GM18519 (cell line): ENCODE data around the gene CHD3.
A peak's percentile ranks its signal among the peaks of the same experiment; 100 is the strongest.
"Not testable (repeated sequence)": the region's sequence is repeated elsewhere in the genome, so short reads cannot be mapped to it uniquely, and the experiment has no call there.

ENCODE experiments used
- ATAC-seq: cut with Tn5 transposase; IDR thresholded peaks from one replicate; pipeline ENCODE4 v1.9.1; 2021; ENCODE audit warnings: mild to moderate bottlenecking, moderate library complexity; ENCODE audit not compliant: unreplicated experiment, low FRiP score

CHD3 gene

DNA sequence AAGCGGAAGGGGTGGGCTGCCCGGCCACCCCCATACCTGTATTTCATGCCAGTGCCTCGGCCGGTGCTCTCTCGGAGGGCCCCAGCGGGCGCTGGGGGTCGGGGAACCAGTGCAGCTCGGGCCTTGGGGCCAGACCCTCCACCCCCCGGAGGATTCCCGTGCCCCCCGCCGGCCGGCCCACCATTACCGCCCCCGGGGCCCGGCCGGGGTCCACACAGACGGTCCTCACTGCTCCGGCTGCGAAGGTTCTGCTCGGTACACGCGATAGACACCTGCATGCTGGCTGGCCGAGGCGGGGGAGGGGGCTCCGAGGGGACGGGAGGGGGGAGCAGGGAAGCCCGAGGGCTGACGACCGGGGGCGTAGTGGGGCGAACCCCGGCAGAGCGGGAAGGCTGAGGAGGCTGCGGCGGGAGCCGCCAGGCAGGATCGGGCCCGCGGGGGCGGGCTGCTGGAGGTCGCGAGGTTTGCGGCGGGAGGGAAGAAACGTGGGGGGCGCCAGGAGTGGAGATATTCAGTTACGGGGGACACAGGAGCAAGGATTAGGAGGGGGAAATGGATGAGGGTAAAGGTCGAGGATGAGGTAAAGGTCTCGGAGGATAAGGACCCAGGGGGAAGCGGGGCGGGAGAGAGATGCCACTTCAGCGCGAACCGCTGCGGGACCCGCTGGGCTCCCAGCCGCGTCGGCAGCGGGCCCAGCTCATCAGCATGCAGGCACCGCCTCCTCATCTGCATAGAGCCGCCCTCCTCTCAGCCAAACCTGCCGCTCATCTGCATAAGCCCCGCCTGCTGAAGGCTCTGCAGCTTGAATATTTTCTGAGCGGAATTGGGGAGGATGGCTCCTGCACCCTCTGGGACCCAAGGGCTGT lies 40.8 kb downstream of the CHD3 start, which contains the start of gene KCNAB3:
Gene KCNAB3 (minus strand): TSS at position 699 of the 866 bp plus-strand sequence. CDS start 421 bp downstream, at position 278.
- no peak for ATAC-seq

DNA sequence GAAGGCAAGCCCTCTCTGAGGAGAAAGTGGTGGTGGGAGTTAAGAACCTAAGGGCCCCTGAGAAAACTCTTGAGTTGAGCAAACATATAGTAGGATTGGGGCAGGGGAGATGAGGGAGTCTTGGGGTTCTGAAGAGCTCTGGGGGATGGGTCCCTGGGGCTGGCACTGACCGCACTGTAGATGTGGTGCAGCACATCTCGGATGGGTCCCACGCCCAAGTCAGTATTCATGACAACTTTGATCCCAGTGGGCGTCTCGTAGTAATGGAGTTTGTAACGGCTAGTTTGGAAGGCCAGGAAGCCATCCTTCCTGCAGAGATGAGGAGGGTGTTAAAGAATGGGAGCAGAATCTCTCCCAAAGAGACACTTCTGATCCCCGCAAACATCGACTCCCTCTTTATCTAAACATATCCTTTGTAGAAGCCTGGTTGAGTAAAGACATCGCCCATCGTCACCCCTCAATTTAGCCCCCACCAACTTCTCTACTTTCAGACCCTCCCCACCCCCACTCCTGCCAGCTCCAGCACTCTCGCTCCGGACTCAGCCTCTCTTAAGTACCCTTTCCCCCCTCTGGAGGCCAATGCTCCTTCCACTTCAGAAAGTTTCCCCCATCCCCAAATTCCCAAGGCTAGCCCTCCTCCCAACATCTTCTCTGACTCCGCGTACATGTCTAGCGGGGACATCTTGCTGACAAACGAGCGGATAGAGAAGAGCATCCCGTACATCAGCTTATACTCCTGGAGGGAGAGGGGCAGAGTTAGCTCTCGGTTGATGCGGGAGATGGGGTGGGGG lies 42.4 kb downstream of the CHD3 start:
- ATAC-seq, result no peak

DNA sequence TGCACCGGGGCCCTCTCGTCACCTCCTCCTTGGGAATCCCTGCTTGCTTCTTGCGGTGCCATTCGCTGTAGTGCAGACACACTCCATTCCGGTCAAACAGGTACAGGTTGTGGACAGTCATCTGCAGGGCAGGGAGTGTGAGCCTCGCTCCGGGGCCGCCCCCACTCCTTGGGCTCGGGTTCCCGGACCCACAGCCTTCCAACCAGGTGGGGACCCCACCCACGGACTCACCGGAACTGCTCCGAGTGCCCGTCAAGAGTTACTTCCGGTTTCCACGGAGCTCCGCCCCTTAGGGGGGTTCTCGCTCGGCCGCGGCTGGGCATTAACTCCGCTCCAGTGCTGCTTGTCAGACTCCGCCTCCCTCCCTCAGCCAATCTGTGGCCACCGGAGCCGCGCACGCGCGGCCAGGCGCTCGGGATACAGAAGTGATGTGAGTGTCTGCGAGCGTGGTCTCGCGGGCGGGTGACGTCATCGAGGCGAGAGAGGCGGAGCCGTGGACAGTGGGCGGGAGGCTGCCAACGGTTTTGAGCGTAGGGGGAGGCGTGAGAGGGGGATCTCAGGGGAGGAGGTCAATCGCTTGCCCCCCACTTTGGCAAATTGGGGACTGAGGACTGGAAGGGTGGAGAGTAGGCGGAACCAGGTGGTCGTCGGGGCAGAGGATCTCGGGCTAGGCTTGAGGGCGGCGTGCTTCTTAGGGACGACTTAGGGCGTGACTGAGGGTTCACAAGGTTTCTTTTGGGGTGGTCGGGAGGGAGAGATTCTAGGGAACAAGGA lies 43.3 kb downstream of the CHD3 start, which contains the start of the genes CNTROB and TRAPPC1:
Gene CNTROB (plus strand): TSS at position 498 of the 774 bp plus-strand sequence. CDS start 874 bp downstream, outside the sequence.
Gene TRAPPC1 (minus strand): TSS at position 238 of the 774 bp plus-strand sequence. CDS start 117 bp downstream, at position 121.
- ATAC-seq, result peak; percentile 95

DNA sequence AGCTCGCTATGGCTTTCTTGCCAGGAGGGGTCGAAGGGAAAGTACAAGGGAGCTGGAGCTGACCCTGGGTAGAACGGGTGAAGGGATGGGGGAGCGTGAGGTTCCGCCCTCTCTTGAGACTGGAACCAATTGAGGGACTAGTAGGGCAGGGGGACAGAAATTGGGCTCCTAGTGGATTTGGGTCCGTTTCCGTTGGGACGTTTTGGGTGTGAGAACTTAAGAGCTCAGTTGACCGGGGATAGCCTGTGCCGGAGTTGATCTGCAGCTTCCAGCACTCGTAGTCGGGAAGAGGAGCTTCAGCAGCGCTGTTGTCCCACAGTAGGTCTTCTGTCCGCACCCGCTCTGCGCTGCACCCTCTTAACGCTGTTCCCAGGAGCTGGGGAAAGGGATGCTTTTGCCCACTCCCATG lies 43.9 kb downstream of the CHD3 start:
- ATAC-seq, result no peak

DNA sequence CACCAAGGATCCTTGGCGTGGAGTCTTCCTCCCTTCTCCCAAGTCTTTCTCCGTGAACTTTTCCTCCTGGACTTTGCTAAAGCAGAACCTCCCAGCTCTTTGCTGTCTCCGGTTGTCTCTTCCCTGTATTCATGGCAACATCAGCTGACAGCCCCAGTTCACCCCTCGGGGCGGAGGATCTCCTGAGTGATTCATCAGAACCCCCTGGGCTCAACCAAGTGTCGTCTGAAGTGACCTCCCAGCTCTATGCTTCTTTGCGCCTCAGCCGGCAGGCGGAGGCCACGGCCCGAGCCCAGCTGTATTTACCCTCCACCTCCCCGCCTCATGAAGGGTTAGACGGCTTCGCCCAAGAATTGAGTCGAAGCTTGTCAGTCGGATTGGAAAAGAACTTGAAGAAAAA lies 44.4 kb downstream of the CHD3 start:
- no peak for ATAC-seq

DNA sequence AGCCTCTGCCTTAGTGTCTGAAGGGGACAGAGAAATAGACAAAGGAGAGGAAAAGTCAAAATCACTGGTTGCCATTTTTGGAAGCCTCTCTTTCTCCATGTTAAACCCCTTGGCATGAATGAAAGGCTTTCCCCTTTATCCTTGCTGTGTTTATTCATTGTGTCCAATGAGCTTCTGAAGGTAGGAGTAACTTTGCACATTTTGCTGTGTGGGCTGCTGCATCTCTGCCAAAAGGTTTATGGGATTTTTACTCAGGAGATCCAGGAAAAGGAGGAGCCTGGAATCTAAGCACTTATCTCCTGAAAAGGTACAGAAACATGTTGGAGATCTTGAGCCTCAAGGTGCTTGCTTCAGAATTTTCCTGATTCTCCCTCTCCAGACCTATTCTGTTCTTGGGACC lies 47.3 kb downstream of the CHD3 start:
- ATAC-seq, result no peak

DNA sequence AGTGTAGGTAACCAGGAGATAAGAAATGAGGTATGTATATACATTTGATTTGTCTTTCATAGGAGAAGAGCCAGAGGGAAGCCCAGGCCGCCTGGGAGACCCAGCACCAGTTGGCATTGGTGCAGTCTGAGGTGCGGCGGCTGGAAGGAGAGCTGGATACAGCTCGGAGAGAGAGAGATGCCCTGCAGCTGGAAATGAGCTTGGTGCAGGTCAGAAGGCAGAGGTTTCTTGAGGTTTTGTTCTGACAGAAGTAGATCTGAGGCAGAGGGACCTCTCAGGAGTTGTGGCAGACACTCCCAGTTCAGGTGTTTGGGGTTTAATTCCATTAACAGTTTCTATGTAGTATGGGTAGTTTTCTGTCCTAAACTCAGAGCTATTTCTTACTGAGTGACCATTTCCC lies 51.4 kb downstream of the CHD3 start:
- ATAC-seq, result no peak

DNA sequence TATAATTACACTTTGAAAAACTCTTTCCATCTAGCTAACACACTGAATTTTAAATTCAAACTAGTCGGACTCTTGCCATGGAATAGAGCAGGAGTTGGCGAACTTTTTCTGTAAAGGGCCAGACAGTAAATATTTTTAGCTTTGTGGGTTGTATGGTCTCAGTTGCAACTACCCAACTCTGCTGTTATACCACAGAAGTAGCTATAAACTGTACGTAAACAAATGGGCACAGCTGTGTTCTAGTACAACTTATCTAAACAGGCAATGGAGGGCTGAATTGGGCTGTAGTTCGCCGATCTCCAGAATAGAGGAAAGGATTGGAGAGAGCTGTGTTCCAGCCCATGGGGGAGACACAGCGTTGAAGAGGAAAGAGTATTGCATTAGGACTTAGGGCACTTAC lies 52.2 kb downstream of the CHD3 start:
- ATAC-seq, result no peak

DNA sequence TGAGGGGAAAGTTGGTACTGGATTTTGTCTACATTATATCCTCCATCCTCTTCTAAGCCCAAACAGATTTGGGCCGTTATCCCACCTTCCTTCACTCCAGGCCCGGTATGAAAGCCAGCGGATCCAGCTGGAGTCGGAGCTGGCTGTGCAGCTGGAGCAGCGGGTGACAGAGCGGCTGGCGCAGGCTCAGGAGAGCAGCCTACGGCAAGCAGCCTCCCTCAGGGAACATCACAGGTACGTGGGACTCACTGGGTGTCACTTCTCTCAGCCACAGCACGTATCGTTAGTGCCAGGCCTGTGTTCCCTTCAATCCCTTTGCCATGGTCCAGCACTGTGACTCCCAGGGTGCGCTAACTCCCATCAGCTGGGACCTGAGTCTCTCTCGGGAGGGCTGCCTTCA lies 54.7 kb downstream of the CHD3 start:
- ATAC-seq, result no peak

DNA sequence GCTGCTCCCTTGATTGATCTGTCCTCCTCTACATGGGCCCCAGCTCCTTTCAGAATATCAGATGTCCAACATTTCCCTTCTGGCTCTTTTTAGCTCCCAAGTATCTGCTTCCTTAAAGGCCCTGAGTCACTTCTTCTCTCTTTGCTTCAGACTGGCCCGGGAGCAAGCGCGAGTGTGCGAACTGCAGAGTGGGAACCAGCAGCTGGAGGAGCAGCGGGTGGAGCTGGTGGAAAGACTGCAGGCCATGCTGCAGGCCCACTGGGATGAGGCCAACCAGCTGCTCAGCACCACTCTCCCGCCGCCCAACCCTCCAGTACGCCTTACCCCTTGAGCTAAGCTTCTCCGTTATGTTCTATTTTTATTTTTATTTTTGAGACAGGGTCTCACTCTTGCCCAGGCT lies 55.7 kb downstream of the CHD3 start:
- ATAC-seq, result no peak

DNA sequence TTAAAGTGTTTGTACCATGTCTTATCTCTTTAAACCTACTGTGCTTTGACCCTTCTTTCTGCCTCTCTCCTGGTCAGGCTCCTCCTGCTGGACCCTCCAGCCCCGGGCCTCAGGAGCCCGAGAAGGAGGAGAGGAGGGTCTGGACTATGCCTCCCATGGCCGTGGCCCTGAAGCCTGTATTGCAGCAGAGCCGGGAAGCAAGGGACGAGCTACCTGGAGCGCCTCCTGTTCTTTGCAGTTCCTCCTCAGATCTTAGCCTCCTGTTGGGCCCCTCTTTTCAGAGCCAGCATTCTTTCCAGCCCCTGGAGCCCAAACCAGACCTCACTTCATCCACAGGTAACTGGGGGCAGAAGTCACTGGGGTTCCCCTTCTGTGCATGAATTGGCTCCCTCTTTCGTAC lies 57.1 kb downstream of the CHD3 start:
- ATAC-seq, result no peak

DNA sequence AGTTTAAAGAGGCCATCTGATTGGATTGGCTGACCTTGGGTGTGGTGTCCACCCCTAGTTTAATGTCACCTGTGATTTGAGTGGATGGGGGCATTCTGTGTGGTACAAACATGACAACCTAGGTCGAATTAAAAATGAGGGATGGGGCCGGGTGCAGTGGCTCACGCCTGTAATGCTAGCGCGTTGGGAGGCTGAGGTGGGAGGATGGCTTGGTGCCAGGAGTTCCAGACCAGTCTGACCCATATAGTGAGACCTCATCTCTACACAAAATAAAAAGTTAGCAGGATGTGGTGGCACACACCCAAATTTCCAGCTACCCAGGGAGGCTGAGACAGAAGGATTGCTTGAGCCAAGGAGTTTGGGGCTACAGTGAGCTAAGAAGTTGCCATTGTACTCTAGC lies 57.9 kb downstream of the CHD3 start:
- no peak for ATAC-seq

DNA sequence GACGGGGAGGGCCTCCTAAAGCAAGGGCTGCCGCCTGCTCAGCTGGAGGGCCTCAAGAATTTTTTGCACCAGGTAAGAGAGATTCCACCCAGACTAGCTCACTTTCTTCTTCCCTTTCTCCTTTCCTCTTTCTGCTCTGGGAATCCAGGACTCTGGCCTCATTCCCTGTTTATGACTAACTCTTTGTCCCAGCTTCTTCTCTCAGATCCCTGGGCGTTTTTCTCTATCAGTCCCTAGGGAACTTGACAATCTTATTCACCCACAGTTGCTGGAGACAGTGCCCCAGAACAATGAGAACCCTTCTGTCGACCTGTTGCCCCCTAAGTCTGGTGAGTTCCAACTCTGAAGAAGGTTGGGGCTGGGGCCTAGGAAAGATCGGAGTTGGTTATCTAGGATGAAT lies 59.1 kb downstream of the CHD3 start:
- no peak for ATAC-seq

DNA sequence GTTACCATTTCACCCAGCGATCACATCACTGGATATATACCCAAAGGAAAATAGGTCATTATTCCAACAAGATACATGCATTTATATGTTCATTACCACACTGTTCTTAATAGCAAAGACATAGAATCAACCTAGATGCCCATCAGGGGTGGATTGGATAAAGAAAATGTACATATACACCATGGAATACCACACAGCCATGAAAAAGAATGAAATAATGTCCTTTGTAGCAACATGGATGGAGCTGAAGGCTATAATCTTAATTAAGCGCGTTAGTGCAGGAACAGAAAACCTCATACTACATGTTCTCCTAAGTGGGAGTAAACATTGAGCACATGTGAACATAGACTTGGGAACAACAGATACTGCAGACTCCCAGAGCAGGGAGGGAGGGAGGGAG lies 62.0 kb downstream of the CHD3 start:
- no peak for ATAC-seq

DNA sequence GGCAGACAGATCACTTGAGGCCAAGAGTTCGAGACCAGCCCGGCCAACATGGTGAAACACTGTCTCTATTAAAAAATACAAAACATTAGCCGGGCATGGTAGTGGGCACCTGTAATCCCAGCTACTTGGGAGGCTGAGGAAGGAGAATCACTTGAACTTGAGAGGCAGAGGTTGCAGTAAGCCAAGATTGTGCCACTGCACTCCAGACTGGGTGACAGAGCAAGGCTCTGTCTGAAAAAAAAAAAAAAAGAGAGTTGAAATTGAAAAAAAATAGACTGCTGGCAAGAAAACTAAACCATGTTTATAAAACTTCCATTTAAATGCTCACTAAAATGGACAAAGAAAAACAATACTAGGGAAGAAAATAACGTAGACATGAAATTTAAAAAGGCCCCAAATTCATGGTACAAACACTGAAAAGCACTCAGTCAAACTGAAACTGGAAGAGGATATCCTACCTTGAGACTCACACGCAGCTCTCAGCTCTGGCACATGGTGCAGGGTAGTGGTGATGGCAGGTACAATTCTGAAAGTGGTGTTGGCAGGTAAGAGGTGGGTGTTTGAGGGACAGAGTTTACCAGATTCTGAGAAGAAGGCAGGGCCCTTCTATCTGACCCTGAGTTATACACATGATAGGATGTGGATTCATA lies 62.7 kb downstream of the CHD3 start:
- no peak for ATAC-seq

DNA sequence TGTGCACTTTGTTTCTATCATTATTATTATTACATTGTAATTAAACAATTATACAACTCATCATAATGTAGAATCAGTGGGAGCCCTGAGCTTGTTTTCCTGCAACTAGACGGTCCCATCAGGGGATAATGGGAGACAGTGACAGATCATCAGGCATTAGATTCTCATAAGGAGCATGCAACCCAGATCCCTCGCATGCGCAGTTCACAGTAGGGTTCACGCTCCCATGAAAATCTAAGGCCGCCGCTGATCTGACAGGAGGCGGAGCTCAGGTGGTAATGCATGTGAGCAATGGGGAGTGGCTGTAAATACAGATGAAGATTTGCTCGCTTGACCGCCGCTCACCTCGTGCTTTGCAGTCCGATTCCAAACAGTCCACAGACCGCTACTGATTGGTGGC lies 64.7 kb downstream of the CHD3 start:
- not testable (repeated sequence) for ATAC-seq

DNA sequence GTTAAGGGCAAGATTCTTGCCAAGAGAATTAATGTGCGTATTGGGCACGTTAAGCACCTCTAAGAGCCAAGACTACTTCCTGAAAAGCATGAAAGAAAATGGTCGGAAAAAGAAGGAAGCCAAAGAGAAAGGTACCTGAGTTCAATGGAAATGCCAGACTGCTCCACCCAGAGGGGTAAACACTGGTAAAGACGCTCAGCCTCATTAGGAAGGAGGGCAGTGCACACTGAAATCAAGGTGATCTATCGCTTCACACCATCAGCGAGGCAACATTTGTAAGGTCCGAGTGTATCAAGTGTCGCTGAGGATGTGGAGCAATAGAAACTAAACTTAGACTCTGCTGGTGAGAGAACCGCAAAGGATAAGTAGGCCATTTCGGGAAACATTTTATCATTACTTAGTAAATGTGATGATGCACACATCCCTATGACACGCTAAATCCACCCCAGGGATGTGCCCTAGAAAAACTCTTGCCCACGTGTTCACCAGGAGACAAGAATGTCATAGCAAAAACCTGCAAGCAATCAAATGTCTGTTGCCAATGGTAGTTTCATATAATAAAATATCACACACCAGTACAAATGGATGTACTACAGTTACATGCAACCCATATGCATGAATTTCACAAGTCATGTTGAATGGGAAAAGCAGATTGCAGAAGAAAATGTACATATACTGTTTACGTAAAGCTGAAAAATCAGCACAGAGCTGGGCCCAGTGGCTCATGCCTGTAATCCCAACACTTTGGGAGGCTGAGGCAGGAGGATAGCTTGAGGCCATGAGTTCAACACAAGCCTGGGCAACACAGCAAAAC lies 67.0 kb downstream of the CHD3 start:
- ATAC-seq, result no peak

DNA sequence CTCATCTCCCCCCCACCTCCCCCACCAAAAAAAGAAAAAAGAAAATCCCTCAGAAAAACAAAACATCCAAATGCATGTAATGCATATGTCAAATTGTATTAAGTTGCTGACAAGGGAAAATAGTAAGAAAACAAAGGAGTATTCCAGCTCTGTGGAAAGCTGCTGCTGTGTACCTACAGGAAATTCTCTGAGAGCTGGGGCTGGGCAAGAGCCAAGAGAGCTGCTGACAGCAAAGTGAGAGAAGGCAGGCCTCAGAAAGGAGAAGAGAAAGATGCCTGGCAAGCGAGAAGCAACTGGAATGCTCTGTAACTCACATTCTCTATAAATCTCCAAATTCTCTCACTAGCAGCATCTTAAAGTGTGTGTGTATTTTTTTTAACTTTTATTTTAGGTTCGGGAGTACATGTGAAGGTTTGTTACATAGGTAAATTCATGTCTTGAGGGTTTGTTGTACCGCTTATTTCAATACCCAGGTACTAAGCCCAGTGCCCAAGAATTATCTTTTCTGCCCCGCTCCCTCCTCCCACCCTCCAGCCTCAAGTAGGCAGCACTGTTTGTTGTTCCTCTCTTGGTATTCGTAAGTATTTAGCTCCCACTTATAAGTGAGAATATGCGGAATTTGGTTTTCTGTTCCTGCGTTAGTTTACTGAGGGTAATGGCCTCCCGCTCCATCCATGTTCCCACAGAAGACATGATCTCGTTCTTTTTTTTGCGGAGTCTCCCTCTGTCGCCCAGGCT lies 67.8 kb downstream of the CHD3 start:
- no peak for ATAC-seq
